K562 (cell line): ENCODE results near the gene CEP20. TPM values are rescaled to one million over a fixed set of nuclear protein-coding genes. Genes with fewer than 3 reads are reported as not detected.

Experiments used
- BCL6 ChIP-seq: fragments of 250-450 bp; sonication (Bioruptor Pico); IDR thresholded peaks from 2 replicates; pipeline ENCODE4 v1.4.0; 2020
- CEBPB ChIP-seq: fragments of 450-650 bp; IDR thresholded peaks from 2 replicates; pipeline ENCODE4 v1.6.1; 2016; ENCODE audit warnings: missing genetic modification characterization, missing compliant biosample characterization
- CHCHD3 ChIP-seq: fragments of 250-450 bp; sonication (Bioruptor Pico); IDR thresholded peaks from 2 replicates; pipeline ENCODE4 v2.1.2; 2022; ENCODE audit warnings: mild to moderate bottlenecking
- CHD2 ChIP-seq: IDR thresholded peaks from 2 replicates; pipeline ENCODE4 v1.6.1; 2011; ENCODE audit warnings: low read depth, low read length
- ELF4 ChIP-seq: fragments of 450-650 bp; formaldehyde crosslinking; IDR thresholded peaks from 2 replicates; pipeline ENCODE4 v1.4.0; 2022; ENCODE audit warnings: missing genetic modification characterization
- EP300 ChIP-seq: IDR thresholded peaks from 2 replicates; pipeline ENCODE4 v1.6.1; 2012; ENCODE audit warnings: low read length, improper control_type of control experiment
- ESRRA ChIP-seq: fragments of 450-650 bp; IDR thresholded peaks from 2 replicates; pipeline ENCODE4 v1.6.1; 2014; ENCODE audit warnings: low read depth, mild to moderate bottlenecking, moderate library complexity, borderline replicate concordance
- FOXA1 ChIP-seq: fragments of 450-650 bp; IDR thresholded peaks from 2 replicates; pipeline ENCODE4 v1.6.1; 2016; ENCODE audit warnings: mild to moderate bottlenecking, borderline replicate concordance
- KDM2B ChIP-seq: fragments of 250-450 bp; sonication (Bioruptor Pico); IDR thresholded peaks from 2 replicates; pipeline ENCODE4 v1.8.0; 2021; ENCODE audit warnings: mild to moderate bottlenecking, moderate library complexity
- NFATC3 ChIP-seq: fragments of 450-650 bp; IDR thresholded peaks from 2 replicates; pipeline ENCODE4 v1.6.1; 2017; ENCODE audit warnings: mild to moderate bottlenecking
- POLR3A ChIP-seq: IDR thresholded peaks from 2 replicates; pipeline ENCODE4 v1.6.1; 2011; ENCODE audit warnings: borderline replicate concordance, mild to moderate bottlenecking, moderate library complexity; ENCODE audit not compliant: insufficient read length, insufficient read depth; ENCODE audit errors: extremely low read depth
- SMAD1 ChIP-seq: fragments of 150-350 bp; IDR thresholded peaks from 2 replicates; pipeline ENCODE4 v1.6.1; 2014; ENCODE audit warnings: low read length, low read depth; ENCODE audit not compliant: partially characterized antibody
- SRSF7 ChIP-seq: fragments of 200-400 bp; formaldehyde crosslinking; optimal IDR thresholded peaks from 2 replicates; pipeline ENCODE3; 2017; ENCODE audit warnings: mild to moderate bottlenecking, low read depth, low read length
- TAF9B ChIP-seq: fragments of 450-650 bp; IDR thresholded peaks from 2 replicates; pipeline ENCODE4 v1.6.1; 2018; ENCODE audit warnings: mild to moderate bottlenecking; ENCODE audit not compliant: partially characterized antibody
- TBP ChIP-seq: optimal IDR thresholded peaks from 2 replicates; pipeline ENCODE3; 2011; ENCODE audit warnings: low read depth, low read length, improper control_type of control experiment
- ZBTB17 ChIP-seq: fragments of 450-650 bp; formaldehyde crosslinking; IDR thresholded peaks from 2 replicates; pipeline ENCODE4 v1.4.0; 2020; ENCODE audit warnings: mild to moderate bottlenecking
- ZFX ChIP-seq: sonication (generic); formaldehyde crosslinking; IDR thresholded peaks from 2 replicates; pipeline ENCODE4 v1.8.0; 2022; ENCODE audit warnings: mild to moderate bottlenecking, missing genetic modification reagents, moderate library complexity
- ZKSCAN3 ChIP-seq: fragments of 250-450 bp; sonication (Bioruptor Pico); IDR thresholded peaks from 2 replicates; pipeline ENCODE4 v1.4.0; 2020
- ZNF24 ChIP-seq: fragments of 450-650 bp; IDR thresholded peaks from 2 replicates; pipeline ENCODE4 v1.6.1; 2016
- ZNF766 ChIP-seq: fragments of 200-800 bp; sonication (Bioruptor generic); conservative IDR thresholded peaks from 2 replicates; pipeline ENCODE4 v1.6.1; 2016; ENCODE audit warnings: missing genetic modification characterization, missing compliant biosample characterization
- polyA plus RNA-seq, 8 experiments: library from polyadenylated mRNA; depleted of rRNA in 4 of 8; stranded (reverse) in 5 of 8; unstranded in 3 of 8; fragments of >200 nt; fragmentation: Nextera tagmentation in 2 of 8; fragmentation: Illumina TruSeq in 1 of 8; extraction: Ambion mirVana in 2 of 8; extraction: Trizol in 1 of 8; gene quantifications; 2 replicates each; pipeline versions ENCODE4 v1.2.1 to v1.2.3, GENCODE V29; 2011 to 2014; ENCODE audit warnings: inconsistent platforms in 1 of 8, missing spikeins in 1 of 8
- total RNA-seq, 7 experiments: library from RNA; depleted of rRNA in 6 of 7; stranded (reverse); fragments of >200 nt in 6 of 7; fragmentation: Illumina TruSeq in 2 of 7; extraction: Trizol in 2 of 7; gene quantifications; 2 replicates each; pipeline versions ENCODE4 v1.2.1 to v1.2.3, GENCODE V29; 2011 to 2021; ENCODE audit warnings: low replicate concordance in 1 of 7
- TF ChIP-seq, protein P1 (sequence below): fragments of 450-650 bp; formaldehyde crosslinking; IDR thresholded peaks from 2 replicates; pipeline ENCODE4 v1.4.0; 2020; ENCODE audit warnings: mild to moderate bottlenecking, moderate library complexity
- TF ChIP-seq, protein P2 (sequence below): sonication (generic); formaldehyde crosslinking; IDR thresholded peaks from 2 replicates; pipeline ENCODE4 v1.8.0; 2022; ENCODE audit warnings: mild to moderate bottlenecking, missing genetic modification reagents, borderline replicate concordance
- TF ChIP-seq, protein P3 (sequence below): fragments of 150-350 bp; IDR thresholded peaks from 2 replicates; pipeline ENCODE4 v1.6.1; 2014; ENCODE audit warnings: low read depth, mild to moderate bottlenecking, low read length, borderline replicate concordance

Gene CEP20
- total and polyA plus RNA-seq, 9 of the 15 experiments (the other 6 are each of a cell fraction or from before 2014, with no cell fraction given), result 41.3 to 150 (median 104) TPM

DNA sequence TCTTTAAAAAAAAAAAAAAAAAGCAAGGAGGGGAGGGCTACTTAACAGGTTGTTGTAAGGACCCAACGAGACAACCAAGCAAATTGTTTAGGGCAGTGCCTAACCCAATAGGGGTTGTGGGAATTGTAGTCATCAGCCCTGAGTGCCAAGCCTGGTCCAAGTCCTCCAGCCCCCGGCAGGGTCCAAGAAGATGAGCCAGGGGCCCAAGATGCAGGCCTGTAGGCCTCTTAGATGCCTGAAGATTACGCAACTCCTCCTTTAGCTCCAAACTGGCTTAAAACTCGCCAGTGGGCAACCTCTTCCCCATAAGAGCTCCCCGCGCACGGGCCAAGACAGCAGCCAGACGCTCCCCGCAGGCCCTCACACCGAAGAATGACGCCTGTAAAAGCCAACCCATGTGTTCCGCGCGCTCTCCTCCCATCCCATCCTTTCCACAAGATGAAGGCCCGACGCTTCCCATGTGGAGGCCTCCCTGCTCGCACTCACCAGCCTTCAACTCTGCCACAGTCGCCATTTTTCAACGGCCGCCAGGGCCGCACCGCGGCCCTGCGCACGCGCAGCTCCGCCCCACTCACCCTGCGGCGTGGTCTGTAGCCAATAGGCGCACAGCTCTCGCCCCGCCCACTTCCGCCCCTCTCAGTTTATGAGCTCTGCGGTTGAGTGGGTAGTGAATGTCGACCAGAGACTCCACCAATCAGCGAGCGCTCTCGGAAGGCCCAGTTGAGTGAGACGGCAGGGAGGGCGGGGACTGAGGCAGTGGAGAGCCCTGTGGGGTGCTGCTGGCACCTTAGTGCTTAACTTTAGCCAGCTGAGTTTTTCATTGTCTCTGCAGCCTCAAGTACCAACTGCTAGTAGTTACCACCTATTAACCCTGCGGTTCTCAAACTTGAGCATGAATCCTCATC, at the start of gene CEP20 (continued):
- TF ChIP-seq TBP (peak; percentile 91), CHCHD3 (CRISPR knock-in tag) (0 out of 2 replicates have a peak, but pooled peaks have one; percentile 32), BCL6 (CRISPR knock-in tag) (no peak), TAF9B (peak; percentile 98), EP300 (peak; percentile 13; the same call in 1 of the 2 replicates), ESRRA (peak; percentile 81; the same call in 1 of the 2 replicates), FOXA1 (no peak), NFATC3 (no peak), CEBPB (peak; percentile 95), KDM2B (CRISPR knock-in tag) (no peak), ELF4 (CRISPR knock-in tag) (no peak), CHD2 (no peak), SRSF7 (no peak), ZNF24 (no peak), ZFX (CRISPR knock-in tag) (peak; percentile 89), ZKSCAN3 (CRISPR knock-in tag) (no peak), ZNF766 (CRISPR knock-in tag) (no peak), POLR3A (no peak), ZBTB17 (no peak), SMAD1 (no peak)
- TF ChIP-seq, protein P1, sequence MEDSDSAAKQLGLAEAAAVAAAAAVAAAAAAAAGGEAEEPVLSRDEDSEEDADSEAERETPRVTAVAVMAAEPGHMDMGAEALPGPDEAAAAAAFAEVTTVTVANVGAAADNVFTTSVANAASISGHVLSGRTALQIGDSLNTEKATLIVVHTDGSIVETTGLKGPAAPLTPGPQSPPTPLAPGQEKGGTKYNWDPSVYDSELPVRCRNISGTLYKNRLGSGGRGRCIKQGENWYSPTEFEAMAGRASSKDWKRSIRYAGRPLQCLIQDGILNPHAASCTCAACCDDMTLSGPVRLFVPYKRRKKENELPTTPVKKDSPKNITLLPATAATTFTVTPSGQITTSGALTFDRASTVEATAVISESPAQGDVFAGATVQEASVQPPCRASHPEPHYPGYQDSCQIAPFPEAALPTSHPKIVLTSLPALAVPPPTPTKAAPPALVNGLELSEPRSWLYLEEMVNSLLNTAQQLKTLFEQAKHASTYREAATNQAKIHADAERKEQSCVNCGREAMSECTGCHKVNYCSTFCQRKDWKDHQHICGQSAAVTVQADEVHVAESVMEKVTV (CRISPR knock-in tag), result no peak
- TF ChIP-seq, protein P2, sequence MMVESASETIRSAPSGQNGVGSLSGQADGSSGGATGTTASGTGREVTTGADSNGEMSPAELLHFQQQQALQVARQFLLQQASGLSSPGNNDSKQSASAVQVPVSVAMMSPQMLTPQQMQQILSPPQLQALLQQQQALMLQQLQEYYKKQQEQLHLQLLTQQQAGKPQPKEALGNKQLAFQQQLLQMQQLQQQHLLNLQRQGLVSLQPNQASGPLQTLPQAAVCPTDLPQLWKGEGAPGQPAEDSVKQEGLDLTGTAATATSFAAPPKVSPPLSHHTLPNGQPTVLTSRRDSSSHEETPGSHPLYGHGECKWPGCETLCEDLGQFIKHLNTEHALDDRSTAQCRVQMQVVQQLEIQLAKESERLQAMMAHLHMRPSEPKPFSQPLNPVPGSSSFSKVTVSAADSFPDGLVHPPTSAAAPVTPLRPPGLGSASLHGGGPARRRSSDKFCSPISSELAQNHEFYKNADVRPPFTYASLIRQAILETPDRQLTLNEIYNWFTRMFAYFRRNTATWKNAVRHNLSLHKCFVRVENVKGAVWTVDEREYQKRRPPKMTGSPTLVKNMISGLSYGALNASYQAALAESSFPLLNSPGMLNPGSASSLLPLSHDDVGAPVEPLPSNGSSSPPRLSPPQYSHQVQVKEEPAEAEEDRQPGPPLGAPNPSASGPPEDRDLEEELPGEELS (CRISPR knock-in tag), result 0 out of 2 replicates have a peak, but pooled peaks have one; percentile 27
- TF ChIP-seq, protein P3, sequence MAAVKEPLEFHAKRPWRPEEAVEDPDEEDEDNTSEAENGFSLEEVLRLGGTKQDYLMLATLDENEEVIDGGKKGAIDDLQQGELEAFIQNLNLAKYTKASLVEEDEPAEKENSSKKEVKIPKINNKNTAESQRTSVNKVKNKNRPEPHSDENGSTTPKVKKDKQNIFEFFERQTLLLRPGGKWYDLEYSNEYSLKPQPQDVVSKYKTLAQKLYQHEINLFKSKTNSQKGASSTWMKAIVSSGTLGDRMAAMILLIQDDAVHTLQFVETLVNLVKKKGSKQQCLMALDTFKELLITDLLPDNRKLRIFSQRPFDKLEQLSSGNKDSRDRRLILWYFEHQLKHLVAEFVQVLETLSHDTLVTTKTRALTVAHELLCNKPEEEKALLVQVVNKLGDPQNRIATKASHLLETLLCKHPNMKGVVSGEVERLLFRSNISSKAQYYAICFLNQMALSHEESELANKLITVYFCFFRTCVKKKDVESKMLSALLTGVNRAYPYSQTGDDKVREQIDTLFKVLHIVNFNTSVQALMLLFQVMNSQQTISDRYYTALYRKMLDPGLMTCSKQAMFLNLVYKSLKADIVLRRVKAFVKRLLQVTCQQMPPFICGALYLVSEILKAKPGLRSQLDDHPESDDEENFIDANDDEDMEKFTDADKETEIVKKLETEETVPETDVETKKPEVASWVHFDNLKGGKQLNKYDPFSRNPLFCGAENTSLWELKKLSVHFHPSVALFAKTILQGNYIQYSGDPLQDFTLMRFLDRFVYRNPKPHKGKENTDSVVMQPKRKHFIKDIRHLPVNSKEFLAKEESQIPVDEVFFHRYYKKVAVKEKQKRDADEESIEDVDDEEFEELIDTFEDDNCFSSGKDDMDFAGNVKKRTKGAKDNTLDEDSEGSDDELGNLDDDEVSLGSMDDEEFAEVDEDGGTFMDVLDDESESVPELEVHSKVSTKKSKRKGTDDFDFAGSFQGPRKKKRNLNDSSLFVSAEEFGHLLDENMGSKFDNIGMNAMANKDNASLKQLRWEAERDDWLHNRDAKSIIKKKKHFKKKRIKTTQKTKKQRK, result peak; percentile 20; the same call in 1 of the 2 replicates
